Measurements from ENCODE around the gene TTLL10.
"Not testable (repeated sequence)": the region's sequence is repeated elsewhere in the genome, so short reads cannot be mapped to it uniquely, and the experiment has no call there.

The TTLL10 gene

GRCh38 chr1:1173061-1173792 lies 453 bp upstream of the TTLL10 start:
- no peak for DNase-seq (ENCODE audit: low read depth)

GRCh38 chr1:1175221-1176062 lies 1.8 kb downstream of the TTLL10 start:
- DNase-seq (ENCODE audit: low read depth), result no peak

- not testable (repeated sequence) for DNase-seq (ENCODE audit: low read depth)
These were observed 2.5 kb downstream of the TTLL10 start for GRCh38 chr1:1176063-1176761.

GRCh38 chr1:1176931-1177330 lies 3.3 kb downstream of the TTLL10 start:
- no peak for DNase-seq (ENCODE audit: low read depth)

GRCh38 chr1:1177452-1178206 lies 3.9 kb downstream of the TTLL10 start:
- DNase-seq (ENCODE audit: low read depth), result no peak

- DNase-seq (ENCODE audit: low read depth), result no peak
These were observed 5.2 kb downstream of the TTLL10 start for GRCh38 chr1:1178794-1179331.

GRCh38 chr1:1179346-1179982 lies 5.8 kb downstream of the TTLL10 start:
- DNase-seq (ENCODE audit: low read depth), result no peak

- DNase-seq (ENCODE audit: low read depth), result no peak
These were observed 6.5 kb downstream of the TTLL10 start for GRCh38 chr1:1179983-1180861.

- DNase-seq (ENCODE audit: low read depth), result no peak
These were observed 7.7 kb downstream of the TTLL10 start for GRCh38 chr1:1181129-1181937.

GRCh38 chr1:1181938-1182410 lies 8.3 kb downstream of the TTLL10 start:
- DNase-seq (ENCODE audit: low read depth), result no peak

- no peak for DNase-seq (ENCODE audit: low read depth)
These were observed 9.0 kb downstream of the TTLL10 start for GRCh38 chr1:1182491-1183220.

- DNase-seq (ENCODE audit: low read depth), result no peak
These were observed 9.6 kb downstream of the TTLL10 start for GRCh38 chr1:1183221-1183747.

GRCh38 chr1:1183833-1184775 lies 10.4 kb downstream of the TTLL10 start:
- no peak for DNase-seq (ENCODE audit: low read depth)

- no peak for DNase-seq (ENCODE audit: low read depth)
These were observed 11.6 kb downstream of the TTLL10 start for GRCh38 chr1:1185101-1185765.

- no peak for DNase-seq (ENCODE audit: low read depth)
These were observed 14.3 kb downstream of the TTLL10 start for GRCh38 chr1:1187938-1188337.

- no peak for DNase-seq (ENCODE audit: low read depth)
These were observed 15.4 kb downstream of the TTLL10 start for GRCh38 chr1:1189111-1189510.

GRCh38 chr1:1191734-1192133 lies 18.1 kb downstream of the TTLL10 start:
- no peak for DNase-seq (ENCODE audit: low read depth)
